Stimulated activated CD8-positive, alpha-beta memory T cell treated with anti-CD3 and anti-CD28 coated beads, Interleukin-12 subunit alpha, Interleukin-12 subunit beta, amount 100 ng/mL, for 24 hours (primary cell): Measurements from ENCODE around the gene CTCFL.
"Not testable (repeated sequence)": the region's sequence is repeated elsewhere in the genome, so short reads cannot be mapped to it uniquely, and the experiment has no call there.

ENCODE experiments used
- DNase-seq: peaks from one replicate; pipeline ENCODE4 v3.0.0-alpha.2; 2020; ENCODE audit errors: extremely low read depth

Gene CTCFL

GRCh38 chr20:57507477-57507876 is 17.5 kb downstream of the CTCFL start:
- no peak for DNase-seq

- DNase-seq = no peak
Observed at GRCh38 chr20:57505979-57506378, 19.0 kb downstream of the CTCFL start.

DNA sequence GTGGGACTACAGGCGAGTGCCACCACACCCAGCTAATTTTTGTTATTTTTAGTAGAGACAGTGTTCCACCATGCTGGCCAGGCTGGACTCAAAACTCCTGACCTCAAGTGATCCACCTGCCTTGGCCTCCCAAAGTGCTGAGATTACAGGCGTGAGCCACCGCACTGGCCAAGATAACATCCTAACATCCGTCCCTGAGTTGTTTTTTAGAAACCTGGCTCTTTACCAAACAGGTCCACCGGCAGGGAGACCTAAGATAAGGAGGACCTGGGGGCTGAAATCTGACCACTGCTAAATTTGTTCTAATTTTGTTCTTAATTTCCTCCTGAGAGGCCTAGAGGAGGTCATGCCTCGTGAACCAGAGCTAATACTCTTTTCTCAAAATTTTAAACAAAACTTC is 20.5 kb downstream of the CTCFL start:
- DNase-seq = no peak

GRCh38 chr20:57503035-57503658 is 21.8 kb downstream of the CTCFL start:
- DNase-seq = no peak

- no peak for DNase-seq
Observed at GRCh38 chr20:57502336-57502700, 22.6 kb downstream of the CTCFL start.

- no peak for DNase-seq
Observed at GRCh38 chr20:57501461-57502335, 23.2 kb downstream of the CTCFL start.

- DNase-seq = no peak
Observed at GRCh38 chr20:57500962-57501361, 24.0 kb downstream of the CTCFL start.

- DNase-seq = no peak
Observed at GRCh38 chr20:57500235-57500634, 24.7 kb downstream of the CTCFL start.

DNA sequence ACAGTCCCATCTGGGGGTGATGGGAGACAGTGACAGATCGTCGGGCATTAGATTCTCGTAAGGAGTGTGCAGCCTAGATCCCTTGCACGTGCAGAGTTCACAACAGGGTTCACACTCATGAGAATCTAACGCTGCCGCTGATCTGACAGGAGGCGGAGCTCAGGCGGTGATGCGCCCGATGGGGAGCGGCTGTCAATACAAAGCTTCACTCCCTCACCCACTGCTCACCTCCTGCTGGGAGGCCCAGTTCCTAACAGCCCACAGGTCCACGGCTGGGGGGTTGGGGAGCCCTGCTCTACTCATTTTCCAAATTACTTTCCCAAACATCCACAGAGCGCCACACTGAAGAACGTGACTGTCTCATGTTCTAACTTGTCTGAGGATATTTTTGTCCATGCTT is 25.3 kb downstream of the CTCFL start:
- DNase-seq = no peak

DNA sequence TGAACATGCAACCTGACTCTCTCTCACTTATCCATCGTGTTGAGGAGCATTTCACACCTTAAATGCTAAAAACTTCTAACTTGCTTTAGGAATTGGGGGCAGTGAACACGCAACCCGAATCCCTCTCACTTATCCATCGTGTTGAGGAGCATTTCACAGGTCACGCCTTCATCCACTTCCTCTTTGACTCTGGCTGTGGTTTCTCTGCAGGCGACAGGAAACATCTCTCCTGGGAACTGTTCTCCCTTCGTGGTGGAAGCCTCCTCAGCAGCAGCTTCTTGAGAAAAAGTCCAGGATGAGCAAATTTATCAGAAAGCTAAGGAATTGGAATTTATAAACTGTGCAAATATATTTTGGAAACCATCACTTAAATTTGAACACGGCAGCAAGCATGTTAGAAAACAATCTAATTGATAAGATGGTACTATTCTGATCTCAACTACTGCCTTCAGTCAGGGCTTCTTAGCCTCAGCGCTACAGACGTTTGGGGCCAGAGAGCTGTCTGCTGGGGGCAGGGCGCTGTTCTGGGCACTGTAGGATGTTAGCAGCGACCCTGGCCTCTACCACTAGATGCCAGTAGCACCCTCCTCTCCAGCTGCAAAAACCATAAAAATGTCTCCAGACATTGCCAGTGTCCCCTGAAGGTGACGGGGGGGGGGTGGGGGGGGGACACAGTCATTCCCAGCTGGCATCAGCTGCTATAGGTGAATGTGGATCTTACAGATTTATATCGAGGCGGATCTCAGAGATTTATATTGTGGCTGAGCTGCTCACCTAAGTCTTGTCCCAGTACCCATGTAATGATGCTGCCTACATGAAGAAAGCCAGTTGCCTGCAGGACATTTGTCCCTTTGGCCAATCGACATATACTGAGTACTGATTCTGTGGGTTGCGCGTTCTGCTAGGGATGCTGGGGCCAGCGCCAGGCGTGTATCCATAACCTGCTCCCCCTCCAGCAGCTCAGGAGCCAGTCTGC is 26.2 kb downstream of the CTCFL start:
- DNase-seq = peak; percentile 11

- no peak for DNase-seq
Observed at GRCh38 chr20:57496592-57496991, 28.3 kb downstream of the CTCFL start.

DNA sequence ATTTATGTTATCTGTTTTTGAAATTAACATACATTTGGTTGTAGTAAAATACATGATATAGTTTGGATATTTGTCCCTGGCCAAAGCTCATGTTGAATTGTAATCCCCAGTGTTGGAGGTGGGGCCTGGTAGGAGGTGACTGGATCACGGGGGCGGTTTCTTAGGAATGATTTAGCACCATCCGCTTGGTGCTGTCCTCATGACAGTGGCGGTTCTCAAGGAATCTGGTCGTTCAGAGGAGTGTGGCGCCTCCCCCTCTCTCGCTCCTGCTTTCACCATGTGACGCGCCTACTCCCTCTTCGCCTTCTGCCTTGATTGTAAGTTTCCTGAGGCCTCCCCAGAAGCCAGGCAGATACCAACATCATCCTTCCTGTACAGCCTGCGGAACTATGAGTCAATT is 29.0 kb downstream of the CTCFL start:
- no peak for DNase-seq

DNA sequence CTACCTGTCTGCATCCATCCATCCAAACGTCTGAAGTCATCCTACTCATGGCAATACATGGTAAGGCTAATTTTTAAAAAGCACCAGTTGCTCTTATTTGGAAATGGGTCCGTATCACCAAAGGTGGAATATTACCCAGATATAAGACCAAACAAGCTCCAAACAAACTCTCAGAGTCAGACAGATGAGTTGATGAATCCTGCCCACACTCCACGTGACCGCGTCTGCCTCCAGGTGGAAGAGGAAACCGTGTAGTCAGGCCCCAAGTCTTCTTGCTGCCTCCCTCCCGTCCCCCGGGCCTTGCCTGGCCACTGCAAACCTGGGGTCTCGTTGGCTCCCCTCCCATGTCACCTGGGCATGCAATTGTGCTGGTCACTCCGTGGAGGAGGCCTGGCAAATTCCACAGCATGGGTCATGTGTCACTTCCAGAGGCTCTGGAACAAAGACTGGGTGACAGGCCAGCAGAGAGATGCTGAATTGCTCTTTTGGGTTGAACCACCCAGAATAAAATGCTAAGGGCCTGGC is 31.8 kb downstream of the CTCFL start:
- DNase-seq = no peak

GRCh38 chr20:57491373-57491772 is 33.6 kb downstream of the CTCFL start:
- DNase-seq = no peak

DNA sequence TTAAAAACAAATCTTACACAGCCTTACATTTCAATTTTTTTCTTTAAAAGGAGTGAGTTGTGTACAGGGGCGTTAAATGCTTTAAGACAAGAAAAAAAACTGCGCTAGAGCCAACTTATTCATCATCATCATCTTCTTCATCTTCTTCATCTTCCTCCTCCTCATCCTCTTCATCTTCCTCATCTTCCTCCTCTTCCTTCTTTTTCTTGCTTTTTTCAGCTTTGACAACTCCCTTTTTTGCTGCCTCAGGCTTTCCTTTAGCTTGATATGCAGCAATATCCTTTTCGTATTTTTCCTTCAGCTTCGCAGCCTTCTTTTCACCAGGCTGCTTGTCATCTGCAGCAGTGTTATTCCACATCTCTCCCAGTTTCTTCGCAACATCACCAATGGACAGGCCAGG is 36.7 kb downstream of the CTCFL start:
- DNase-seq = not testable (repeated sequence)

DNA sequence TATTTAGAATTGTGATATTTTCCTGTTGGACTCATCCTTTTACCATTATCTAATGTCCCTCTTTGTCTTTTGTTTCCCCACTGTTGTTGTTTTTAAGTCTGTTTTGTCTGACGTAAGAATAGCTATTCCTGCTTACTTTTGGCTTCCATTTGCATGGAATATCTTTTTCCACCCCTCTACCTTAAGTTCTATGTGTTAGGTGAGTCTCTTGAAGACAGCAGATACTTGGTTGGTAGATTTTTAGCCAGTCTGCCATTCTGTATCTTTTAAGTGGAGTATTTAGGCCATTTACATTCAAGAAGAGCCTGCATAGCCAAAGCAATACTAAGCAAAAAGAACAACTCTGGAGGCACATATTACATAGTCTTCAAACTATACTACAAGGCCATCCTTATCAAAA is 39.2 kb downstream of the CTCFL start:
- DNase-seq = no peak

- no peak for DNase-seq
Observed at GRCh38 chr20:57484772-57485171, 40.2 kb downstream of the CTCFL start.

DNA sequence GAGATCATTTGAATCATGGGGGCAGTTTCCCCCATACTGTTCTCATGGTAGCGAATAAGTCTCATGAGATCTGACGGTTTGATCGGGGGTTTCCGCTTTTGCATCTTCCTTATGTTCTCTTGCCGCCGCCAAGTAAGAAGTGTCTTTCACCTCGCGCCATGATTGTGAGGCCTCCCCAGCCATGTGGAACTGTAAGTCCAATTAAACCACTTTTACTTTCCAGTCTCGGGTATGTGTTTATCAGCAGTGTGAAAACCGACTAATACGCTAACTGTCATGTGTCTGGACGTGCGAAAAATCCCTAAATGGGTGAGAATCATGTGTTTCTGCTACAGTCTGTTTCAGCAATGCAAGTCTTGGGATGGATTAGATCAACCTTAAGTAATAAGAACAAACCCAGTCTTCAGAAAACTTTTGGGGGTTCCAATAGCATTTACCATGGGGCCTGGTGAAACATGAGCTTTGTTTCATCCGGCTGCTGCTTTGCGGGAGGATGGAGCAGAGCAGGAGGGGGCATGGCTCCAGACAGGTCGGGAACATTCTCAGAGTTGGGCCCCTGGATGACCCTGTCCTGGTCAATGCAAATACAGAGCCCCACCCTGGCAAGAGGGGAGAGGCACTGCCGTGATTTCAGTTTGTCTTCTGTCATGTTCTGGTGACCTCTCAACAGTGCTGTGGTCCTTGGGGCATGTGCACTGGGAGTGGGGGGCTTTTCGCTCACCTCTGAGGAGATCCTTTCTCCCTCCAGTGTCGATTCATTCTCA is 41.5 kb downstream of the CTCFL start:
- DNase-seq = no peak

GRCh38 chr20:57482796-57483195 is 42.1 kb downstream of the CTCFL start:
- no peak for DNase-seq

DNA sequence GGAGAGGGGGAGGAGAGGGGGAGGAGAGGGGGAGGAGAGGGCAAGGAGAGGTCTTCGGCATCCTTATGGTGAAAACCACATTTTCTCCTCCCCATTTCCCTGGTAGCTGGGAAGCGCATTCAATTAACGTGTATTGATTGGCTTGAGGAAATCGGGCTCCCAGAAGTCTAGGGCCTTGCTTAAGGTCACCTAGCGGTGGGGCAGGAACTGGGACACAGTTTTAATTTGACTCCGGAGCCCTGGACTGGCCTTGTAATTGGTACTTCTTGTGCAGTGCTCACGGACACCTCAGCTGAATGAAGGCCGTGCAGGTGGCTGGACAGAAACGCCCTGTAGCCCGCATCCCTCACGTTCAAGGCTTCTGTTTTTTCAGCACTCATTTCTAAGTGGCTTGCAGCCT is 42.8 kb downstream of the CTCFL start:
- DNase-seq = no peak

- DNase-seq = no peak
Observed at GRCh38 chr20:57481281-57481711, 43.6 kb downstream of the CTCFL start.
